NCI-H1417 treated with DMSO at 0.1 percent for 48 hours (cell line): ENCODE data around the gene PLPP4.

Experiments
- DNase-seq: peaks from one replicate; lab custom pipeline; 2025; lab: John Stamatoyannopoulos, UW

PLPP4 gene

GRCh38 chr10:120456143-120456625 lies 843 bp upstream of the PLPP4 start:
- no peak for DNase-seq

- DNase-seq: no peak
These were observed 575 bp downstream of the PLPP4 start for GRCh38 chr10:120457431-120458172.

- no peak for DNase-seq
These were observed 1.4 kb downstream of the PLPP4 start for GRCh38 chr10:120458432-120458831.

GRCh38 chr10:120459185-120459584 lies 2.2 kb downstream of the PLPP4 start:
- no peak for DNase-seq

GRCh38 chr10:120460186-120460585 lies 3.2 kb downstream of the PLPP4 start:
- no peak for DNase-seq

GRCh38 chr10:120460776-120461175 lies 3.7 kb downstream of the PLPP4 start:
- no peak for DNase-seq

GRCh38 chr10:120462018-120462682 lies 5.1 kb downstream of the PLPP4 start:
- no peak for DNase-seq

- DNase-seq: no peak
These were observed 8.1 kb downstream of the PLPP4 start for GRCh38 chr10:120465138-120465537.

- no peak for DNase-seq
These were observed 9.0 kb downstream of the PLPP4 start for GRCh38 chr10:120466006-120466405.

- DNase-seq: no peak
These were observed 16.6 kb downstream of the PLPP4 start for GRCh38 chr10:120473593-120473992.

GRCh38 chr10:120474956-120475355 lies 17.9 kb downstream of the PLPP4 start:
- DNase-seq: no peak

- no peak for DNase-seq
These were observed 19.1 kb downstream of the PLPP4 start for GRCh38 chr10:120475844-120476791.

- no peak for DNase-seq
These were observed 20.2 kb downstream of the PLPP4 start for GRCh38 chr10:120477021-120477742.

GRCh38 chr10:120477743-120478141 lies 20.7 kb downstream of the PLPP4 start:
- DNase-seq: no peak

- DNase-seq: no peak
These were observed 21.4 kb downstream of the PLPP4 start for GRCh38 chr10:120478386-120478785.

GRCh38 chr10:120479506-120479905 lies 22.5 kb downstream of the PLPP4 start:
- no peak for DNase-seq

GRCh38 chr10:120480065-120480600 lies 23.1 kb downstream of the PLPP4 start:
- DNase-seq: no peak

- DNase-seq: no peak
These were observed 23.8 kb downstream of the PLPP4 start for GRCh38 chr10:120480848-120481247.

- DNase-seq: no peak
These were observed 26.0 kb downstream of the PLPP4 start for GRCh38 chr10:120483006-120483405.

- no peak for DNase-seq
These were observed 26.7 kb downstream of the PLPP4 start for GRCh38 chr10:120483651-120484301.

- no peak for DNase-seq
These were observed 28.9 kb downstream of the PLPP4 start for GRCh38 chr10:120485946-120486345.
